CD4-positive, CD25-positive, alpha-beta regulatory T cell (primary cell): ENCODE results near the gene COPZ2. TPM values are rescaled to one million over a fixed set of nuclear protein-coding genes. Genes with fewer than 3 reads are reported as not detected.
"Not testable (repeated sequence)": the region's sequence is repeated elsewhere in the genome, so short reads cannot be mapped to it uniquely, and the experiment has no call there.

Source experiments
- ATAC-seq, 2 donors: fragments of 150-1000 bp; cut with Tn5 transposase; one replicate each; pipeline ENCODE4 v1.10.0; 2021; ENCODE audit warnings: low read depth in 2 of 2, moderate number of reproducible peaks in 2 of 2, moderate library complexity in 1 of 2
- DNase-seq, 3 donors: peaks; one replicate each; pipeline versions ENCODE4 v3.0.0 to v3.0.0-alpha.2; 2012 to 2022; ENCODE audit warnings: mixed read lengths in 1 of 3
- H3K27ac ChIP-seq: one replicate; pipeline ENCODE4 v1.7.0; 2013; ENCODE audit warnings: mild to moderate bottlenecking, low read length; ENCODE audit not compliant: insufficient read depth, poor library complexity, severe bottlenecking
- H3K27me3 ChIP-seq: one replicate; pipeline ENCODE4 v1.7.0; 2013; ENCODE audit warnings: low read length; ENCODE audit not compliant: control insufficient read depth, insufficient read depth
- H3K36me3 ChIP-seq: one replicate; pipeline ENCODE4 v1.7.0; 2013; ENCODE audit warnings: mild to moderate bottlenecking, low read length, moderate library complexity; ENCODE audit not compliant: control insufficient read depth, insufficient read depth
- H3K4me1 ChIP-seq: 2 replicates; pipeline ENCODE4 v1.7.0; 2013; ENCODE audit warnings: mild to moderate bottlenecking, low read length; ENCODE audit not compliant: insufficient read depth, control insufficient read depth, poor library complexity, severe bottlenecking
- H3K4me3 ChIP-seq: one replicate; pipeline ENCODE4 v1.7.0; 2013; ENCODE audit warnings: low read depth, mild to moderate bottlenecking, low read length, moderate library complexity
- H3K9me3 ChIP-seq, 2 experiments: 1 replicate in 1 of 2; 2 replicates in 1 of 2; pipeline ENCODE4 v1.7.0; 2013; ENCODE audit warnings: low read length in 2 of 2, mild to moderate bottlenecking in 1 of 2, moderate library complexity in 1 of 2; ENCODE audit not compliant: control insufficient read depth in 2 of 2
- H3K27ac Mint-ChIP-seq, 3 donors: one replicate each; pipeline ENCODE4 v1.8.0; 2020 to 2022; ENCODE audit warnings: mild to moderate bottlenecking in 3 of 3, mixed read lengths in 3 of 3, moderate library complexity in 2 of 3
- H3K27me3 Mint-ChIP-seq: one replicate; pipeline ENCODE4 v1.8.0; 2022; ENCODE audit warnings: mild to moderate bottlenecking, mixed read lengths
- H3K36me3 Mint-ChIP-seq: one replicate; pipeline ENCODE4 v1.8.0; 2020; ENCODE audit warnings: mixed read lengths
- H3K4me1 Mint-ChIP-seq, 4 donors: one replicate each; pipeline ENCODE4 v1.8.0; 2020 to 2022; ENCODE audit warnings: mixed read lengths in 4 of 4, mild to moderate bottlenecking in 1 of 4
- H3K4me3 Mint-ChIP-seq, 4 donors: one replicate each; pipeline ENCODE4 v1.8.0; 2020 to 2022; ENCODE audit warnings: mild to moderate bottlenecking in 4 of 4, mixed read lengths in 4 of 4, moderate library complexity in 3 of 4
- H3K9me3 Mint-ChIP-seq, 7 donors: one replicate each; pipeline ENCODE4 v1.8.0; 2020 to 2022; ENCODE audit warnings: mixed read lengths in 7 of 7, mild to moderate bottlenecking in 3 of 7, moderate library complexity in 2 of 7
- polyA plus RNA-seq, 4 donors: library from polyadenylated mRNA; unstranded; fragments of 300-500 nt; fragmentation: Illumina TruSeq; gene quantifications; one replicate each; pipeline ENCODE4 v1.2.3, GENCODE V29; 2021
- total RNA-seq: library from RNA; stranded (reverse); gene quantifications from one replicate; pipeline ENCODE4 v1.2.3, GENCODE V29; 2022

Gene COPZ2
- total and polyA plus RNA-seq, 5 donors from 2014 or later, result 0.55 to 4.1 (median 1.8) TPM

GRCh38 chr17:47994724-47995123, 42.9 kb downstream of the COPZ2 start:
- H3K4me3 ChIP-seq, result no peak overlapping the region
- no peaks in the 10 kb centered on the region for H3K4me1 ChIP-seq
- H3K27ac ChIP-seq, result no peak overlapping the region
- H3K9me3 ChIP-seq, result no peaks in the 10 kb centered on the region
- H3K4me1 Mint-ChIP-seq, result no peaks in the 10 kb centered on the region
- H3K36me3 ChIP-seq, result no peaks in the 10 kb centered on the region
- no peak for DNase-seq
- no peaks in the 10 kb centered on the region for H3K9me3 Mint-ChIP-seq
- ATAC-seq, result no peak
- H3K27me3 Mint-ChIP-seq, result peaks cover 23% of the 10 kb centered on the region
- H3K27ac Mint-ChIP-seq, result no peak overlapping the region
- no peak overlapping the region for H3K4me3 Mint-ChIP-seq
- H3K27me3 ChIP-seq, result peaks cover 4% of the 10 kb centered on the region
- no peaks in the 10 kb centered on the region for H3K36me3 Mint-ChIP-seq

- Histone ChIP-seq H3K4me1 (no peaks in the 10 kb centered on the region), H3K27me3 (peaks cover 4% of the 10 kb centered on the region), H3K27ac (no peak overlapping the region), H3K9me3 (no peaks in the 10 kb centered on the region), H3K4me3 (no peak overlapping the region), H3K36me3 (no peaks in the 10 kb centered on the region)
- Mint-ChIP-seq H3K4me1 (no peaks in the 10 kb centered on the region), H3K27me3 (peaks cover 19% of the 10 kb centered on the region), H3K4me3 (no peak overlapping the region), H3K36me3 (no peaks in the 10 kb centered on the region), H3K9me3 (no peaks in the 10 kb centered on the region), H3K27ac (peak overlapping the region in 1 of 3 donors; percentile 20)
- ATAC-seq (no peak), DNase-seq (no peak)
Observed at GRCh38 chr17:47993964-47994363, 43.6 kb downstream of the COPZ2 start.

DNA sequence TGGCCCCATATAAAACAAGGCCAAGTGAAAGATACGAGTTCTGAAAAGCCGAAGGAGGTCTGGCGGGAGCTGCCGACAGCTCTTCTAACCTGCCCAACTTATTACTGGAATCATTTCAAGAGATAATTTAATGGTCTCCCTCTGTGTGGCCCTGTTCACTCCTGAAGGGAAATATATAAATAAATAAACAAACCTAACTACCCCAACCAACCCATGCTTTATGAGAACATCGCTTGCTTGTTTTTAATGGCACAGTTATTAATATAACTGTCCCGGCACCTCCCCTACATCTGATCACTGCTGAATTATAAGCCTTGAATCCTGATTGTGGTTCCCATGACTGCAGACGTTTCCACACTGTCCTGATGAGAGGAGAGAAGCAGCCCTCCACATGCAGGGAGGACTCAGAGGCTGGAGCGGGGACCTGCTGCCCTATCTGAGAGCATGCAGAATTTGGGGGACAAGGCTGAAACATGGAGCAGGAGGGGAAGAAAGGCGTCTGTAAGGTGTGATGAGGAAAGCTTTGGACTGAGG, 44.5 kb downstream of the COPZ2 start:
- Mint-ChIP-seq H3K4me1 (no peaks in the 10 kb centered on the region), H3K27me3 (peaks cover 19% of the 10 kb centered on the region), H3K9me3 (no peaks in the 10 kb centered on the region), H3K4me3 (no peak overlapping the region), H3K27ac (no peak overlapping the region), H3K36me3 (no peaks in the 10 kb centered on the region)
- peaks cover 4% of the 10 kb centered on the region for H3K27me3 ChIP-seq
- no peaks in the 10 kb centered on the region for H3K4me1 ChIP-seq
- H3K36me3 ChIP-seq, result no peaks in the 10 kb centered on the region
- DNase-seq, result no peak
- no peak overlapping the region for H3K4me3 ChIP-seq
- no peak for ATAC-seq
- H3K27ac ChIP-seq, result no peak overlapping the region
- no peaks in the 10 kb centered on the region for H3K9me3 ChIP-seq

DNA sequence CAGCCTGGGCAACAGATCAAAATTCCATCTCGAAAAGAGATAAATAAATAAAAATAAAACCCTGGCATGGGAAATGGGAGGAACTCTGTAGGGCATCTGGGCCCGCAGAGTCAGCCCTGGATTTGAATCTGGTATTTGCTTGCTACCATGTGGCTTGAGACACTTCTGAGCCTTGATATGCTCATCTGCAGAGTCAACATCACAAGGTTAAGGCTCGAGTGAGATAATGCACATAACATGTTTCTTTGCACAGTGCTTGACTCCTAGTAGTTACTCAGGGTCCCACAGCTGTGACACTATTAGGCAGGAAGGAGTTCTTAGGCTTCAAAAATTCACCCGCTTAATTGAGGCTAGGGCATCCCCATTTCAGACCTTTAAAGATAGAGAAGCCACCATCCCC, 45.4 kb downstream of the COPZ2 start:
- DNase-seq (no peak), ATAC-seq (no peak)
- Histone ChIP-seq H3K4me3 (no peak overlapping the region), H3K36me3 (no peaks in the 10 kb centered on the region), H3K4me1 (no peaks in the 10 kb centered on the region), H3K27me3 (peaks cover 4% of the 10 kb centered on the region), H3K9me3 (no peaks in the 10 kb centered on the region), H3K27ac (no peak overlapping the region)
- Mint-ChIP-seq H3K36me3 (no peaks in the 10 kb centered on the region), H3K4me1 (no peaks in the 10 kb centered on the region), H3K27me3 (peaks cover 19% of the 10 kb centered on the region), H3K4me3 (no peak overlapping the region), H3K9me3 (no peaks in the 10 kb centered on the region), H3K27ac (no peak overlapping the region)

GRCh38 chr17:47990962-47991731, 46.5 kb downstream of the COPZ2 start:
- Mint-ChIP-seq H3K4me3 (no peak overlapping the region), H3K9me3 (no peaks in the 10 kb centered on the region), H3K27me3 (peaks cover 15% of the 10 kb centered on the region), H3K27ac (no peak overlapping the region), H3K36me3 (no peaks in the 10 kb centered on the region), H3K4me1 (no peaks in the 10 kb centered on the region)
- Histone ChIP-seq H3K4me1 (no peaks in the 10 kb centered on the region), H3K36me3 (no peaks in the 10 kb centered on the region), H3K27me3 (peaks cover 4% of the 10 kb centered on the region), H3K27ac (no peak overlapping the region), H3K4me3 (no peak overlapping the region), H3K9me3 (no peaks in the 10 kb centered on the region)
- DNase-seq (no peak), ATAC-seq (no peak)

DNA sequence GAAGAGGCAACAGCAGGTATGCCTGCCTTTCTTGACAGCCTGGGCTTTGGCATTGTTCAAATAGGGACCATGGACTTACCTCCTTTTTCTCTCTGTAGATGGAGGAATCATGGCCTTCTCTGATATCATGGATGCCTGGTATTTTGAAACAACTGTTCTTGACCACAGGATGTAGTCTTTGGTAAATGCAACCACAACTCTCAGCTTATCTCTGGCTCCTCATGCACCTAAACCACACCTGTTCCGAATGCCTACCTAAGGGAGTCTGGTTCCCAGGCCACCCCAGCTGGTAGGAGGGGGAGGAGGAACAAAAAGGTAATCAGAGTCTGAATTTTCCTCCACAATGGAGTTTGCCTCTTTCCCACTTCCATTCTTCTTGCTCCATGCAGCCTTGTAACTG, 47.9 kb downstream of the COPZ2 start:
- Mint-ChIP-seq H3K4me1 (no peaks in the 10 kb centered on the region), H3K36me3 (no peaks in the 10 kb centered on the region), H3K27me3 (peaks cover 6% of the 10 kb centered on the region), H3K4me3 (no peak overlapping the region), H3K9me3 (no peaks in the 10 kb centered on the region), H3K27ac (no peak overlapping the region)
- DNase-seq (no peak), ATAC-seq (no peak)
- no peak overlapping the region for H3K27ac ChIP-seq
- no peak overlapping the region for H3K4me3 ChIP-seq
- H3K4me1 ChIP-seq, result no peaks in the 10 kb centered on the region
- no peaks in the 10 kb centered on the region for H3K9me3 ChIP-seq
- no peaks in the 10 kb centered on the region for H3K36me3 ChIP-seq
- H3K27me3 ChIP-seq, result peaks cover 4% of the 10 kb centered on the region

DNA sequence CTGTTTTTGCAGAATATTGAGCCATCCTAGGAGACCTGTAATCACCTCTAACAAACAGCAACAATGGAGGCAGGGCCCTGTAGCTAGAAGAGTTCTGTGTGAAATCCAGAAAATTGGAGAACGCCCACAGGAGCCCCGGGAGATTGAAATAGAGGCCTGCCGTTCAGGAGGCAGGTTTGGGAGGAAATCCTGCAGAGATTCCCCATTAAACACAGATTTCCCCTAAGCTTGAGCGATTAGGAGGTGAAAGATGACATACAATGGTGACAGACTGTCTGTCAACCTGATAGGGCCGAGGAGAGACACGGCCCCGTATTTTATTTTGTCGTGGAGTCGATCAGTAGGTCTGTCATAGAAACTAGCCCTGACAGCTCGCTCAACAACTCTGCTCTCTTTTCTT, 48.4 kb downstream of the COPZ2 start:
- Histone ChIP-seq H3K36me3 (no peaks in the 10 kb centered on the region), H3K9me3 (no peaks in the 10 kb centered on the region), H3K4me3 (no peak overlapping the region), H3K4me1 (no peaks in the 10 kb centered on the region), H3K27me3 (peaks cover 2% of the 10 kb centered on the region), H3K27ac (no peak overlapping the region)
- Mint-ChIP-seq H3K36me3 (no peaks in the 10 kb centered on the region), H3K4me1 (no peaks in the 10 kb centered on the region), H3K9me3 (no peaks in the 10 kb centered on the region), H3K27me3 (peaks cover 6% of the 10 kb centered on the region), H3K4me3 (no peak overlapping the region), H3K27ac (no peak overlapping the region)
- ATAC-seq (no peak), DNase-seq (no peak)

- not testable (repeated sequence) for H3K9me3 Mint-ChIP-seq, H3K27me3 ChIP-seq, H3K4me1 Mint-ChIP-seq, H3K4me3 Mint-ChIP-seq, ATAC-seq, H3K4me1 ChIP-seq, H3K27me3 Mint-ChIP-seq, H3K36me3 Mint-ChIP-seq, H3K27ac ChIP-seq, H3K36me3 ChIP-seq, H3K27ac Mint-ChIP-seq, DNase-seq, H3K9me3 ChIP-seq, H3K4me3 ChIP-seq
Observed at GRCh38 chr17:47988445-47988844, 49.2 kb downstream of the COPZ2 start.
